ENCODE measurements around the gene FOXC1. TPM values are rescaled to one million over a fixed set of nuclear protein-coding genes. Genes with fewer than 3 reads are reported as not detected.

The FOXC1 gene
- total RNA-seq, 4 donors from 2014 or later, result 0.75 to 0.96 (median 0.79) TPM

- no peak for DNase-seq
- no peaks in the 10 kb centered on the region for H3K36me3 ChIP-seq
- peaks cover 0 to 16% (median 8%) of the 10 kb centered on the region in 4 donors for H3K4me1 ChIP-seq
- H3K27me3 ChIP-seq, result peaks cover 39% of the 10 kb centered on the region
- intact Hi-C loops (cut with DNase I; ENCODE audit: low total_unique reads), result loop anchor here (10.0 kb wide), 1 partner anchor 1153 kb away; no protein-coding TSS in a partner anchor
- whole genome bisulfite sequencing, 2 donors (ENCODE audit: low coverage in 1 of 2), result 85% methylated on average over 4 to 6 of the region's 6 CpGs
- H3K4me3 ChIP-seq, result no peak overlapping the region
- H3K27ac ChIP-seq, result no peak overlapping the region
- TF ChIP-seq POLR2A (IDR thresholded peaks at IDR 0.05) (no peak), POLR2AphosphoS5 (IDR thresholded peaks at IDR 0.05) (no peak), EP300 (IDR thresholded peaks at IDR 0.05; ENCODE audit: low read depth) (no peak), CTCF (IDR thresholded peaks at IDR 0.05) (no peak)
- in situ Hi-C loops (cut with MboI; ENCODE audit: low pct_ligation_motif_present in 1 of 4, low pct_unique_long_range_greater_than_20kb in 1 of 4, low sequenced_read_pairs in 3 of 4), result loop anchor here (5.0 to 25.0 kb wide), 6 partner anchors 603 to 1145 kb away; no protein-coding TSS in a partner anchor
- no peaks in the 10 kb centered on the region for H3K9me3 ChIP-seq
These were observed 17.8 kb upstream of the FOXC1 start for GRCh38 chr6:1591926-1592325.

GRCh38 chr6:1592852-1593251 is 16.9 kb upstream of the FOXC1 start:
- H3K9me3 ChIP-seq, result no peaks in the 10 kb centered on the region
- no peak for TF ChIP-seq POLR2A (IDR thresholded peaks at IDR 0.05)
- TF ChIP-seq POLR2AphosphoS5 (IDR thresholded peaks at IDR 0.05), result no peak
- no peak for TF ChIP-seq CTCF (IDR thresholded peaks at IDR 0.05)
- TF ChIP-seq EP300 (IDR thresholded peaks at IDR 0.05; ENCODE audit: low read depth), result no peak
- H3K4me1 ChIP-seq, result peaks cover 0 to 16% (median 8%) of the 10 kb centered on the region in 4 donors
- no peak for DNase-seq
- no peak overlapping the region for H3K4me3 ChIP-seq
- intact Hi-C loops (cut with DNase I; ENCODE audit: low total_unique reads) (loop anchor here (10.0 kb wide), 1 partner anchor 1152 kb away; no protein-coding TSS in a partner anchor), in situ Hi-C loops (cut with MboI; ENCODE audit: low pct_ligation_motif_present in 1 of 4, low pct_unique_long_range_greater_than_20kb in 1 of 4, low sequenced_read_pairs in 3 of 4) (loop anchor here (5.0 to 25.0 kb wide), 6 partner anchors 602 to 1144 kb away; no protein-coding TSS in a partner anchor)
- no peak overlapping the region for H3K27ac ChIP-seq
- 94 to 95% methylated on average over 8 of the region's 8 CpGs for WGBS, 2 donors (ENCODE audit: low coverage in 1 of 2)
- H3K36me3 ChIP-seq, result no peaks in the 10 kb centered on the region
- H3K27me3 ChIP-seq, result peaks cover 48% of the 10 kb centered on the region

GRCh38 chr6:1593286-1593957 is 16.3 kb upstream of the FOXC1 start:
- intact Hi-C loops (cut with DNase I; ENCODE audit: low total_unique reads), result loop anchor here (10.0 kb wide), 1 partner anchor 1151 kb away; no protein-coding TSS in a partner anchor
- WGBS, 2 donors (ENCODE audit: low coverage in 1 of 2), result 58 to 63% methylated on average over 10 to 20 of the region's 20 CpGs

More at GRCh38 chr6:1593286-1593957, 16.3 kb upstream of the FOXC1 start:
- Histone ChIP-seq H3K27me3 (peaks cover 54% of the 10 kb centered on the region), H3K4me3 (no peak overlapping the region), H3K27ac (no peak overlapping the region), H3K36me3 (no peaks in the 10 kb centered on the region), H3K9me3 (no peaks in the 10 kb centered on the region), H3K4me1 (peaks cover 0 to 16% (median 8%) of the 10 kb centered on the region in 4 donors)
- no peak for DNase-seq
- TF ChIP-seq CTCF (IDR thresholded peaks at IDR 0.05), result no peak
- TF ChIP-seq POLR2A (IDR thresholded peaks at IDR 0.05), result no peak
- no peak for TF ChIP-seq EP300 (IDR thresholded peaks at IDR 0.05; ENCODE audit: low read depth)
- TF ChIP-seq POLR2AphosphoS5 (IDR thresholded peaks at IDR 0.05), result no peak
- in situ Hi-C loops (cut with MboI; ENCODE audit: low pct_ligation_motif_present in 1 of 4, low pct_unique_long_range_greater_than_20kb in 1 of 4, low sequenced_read_pairs in 3 of 4), result loop anchor here (5.0 to 25.0 kb wide), 6 partner anchors 601 to 1144 kb away; no protein-coding TSS in a partner anchor

Measured in transverse colon (tissue), 4 donors.